ENCODE measurements around the gene TTLL13.
"Not testable (repeated sequence)": the region's sequence is repeated elsewhere in the genome, so short reads cannot be mapped to it uniquely, and the experiment has no call there.

TTLL13 gene

GRCh38 chr15:90240856-90241255, 8.5 kb upstream of the TTLL13 start:
- no peak for DNase-seq

- DNase-seq, result no peak
Measured at GRCh38 chr15:90241343-90242192, 7.8 kb upstream of the TTLL13 start.

- DNase-seq, result no peak
Measured at GRCh38 chr15:90243943-90244639, 5.3 kb upstream of the TTLL13 start.

- DNase-seq, result no peak
Measured at GRCh38 chr15:90248789-90249202, 560 bp upstream of the TTLL13 start.

- DNase-seq, result no peak
Measured at GRCh38 chr15:90257776-90258175, 8.4 kb downstream of the TTLL13 start.

- DNase-seq, result no peak
Measured at GRCh38 chr15:90259524-90259923, 10.2 kb downstream of the TTLL13 start.

- DNase-seq, result not testable (repeated sequence)
Measured at GRCh38 chr15:90260731-90261130, 11.4 kb downstream of the TTLL13 start.

- no peak for DNase-seq
Measured at GRCh38 chr15:90261811-90262210, 12.5 kb downstream of the TTLL13 start.

GRCh38 chr15:90262426-90262825, 13.1 kb downstream of the TTLL13 start:
- DNase-seq, result no peak

- DNase-seq, result peak; percentile 51
Measured at GRCh38 chr15:90264671-90265070, 15.3 kb downstream of the TTLL13 start.

GRCh38 chr15:90265271-90266060, 16.1 kb downstream of the TTLL13 start, which contains the start of gene NGRN:
NGRN (plus strand) TSS chr15:90265672; CDS start chr15:90265713, 41 bp downstream.
- DNase-seq, result peak; percentile 96

- no peak for DNase-seq
Measured at GRCh38 chr15:90266061-90266431, 16.7 kb downstream of the TTLL13 start.

- peak; percentile 56 for DNase-seq
Measured at GRCh38 chr15:90266485-90266884, 17.1 kb downstream of the TTLL13 start.

- no peak for DNase-seq
Measured at GRCh38 chr15:90268415-90268814, 19.1 kb downstream of the TTLL13 start.

- DNase-seq, result no peak
Measured at GRCh38 chr15:90270502-90271150, 21.3 kb downstream of the TTLL13 start.

GRCh38 chr15:90271459-90272166, 22.3 kb downstream of the TTLL13 start:
- DNase-seq, result no peak

- not testable (repeated sequence) for DNase-seq
Measured at GRCh38 chr15:90278467-90278866, 29.1 kb downstream of the TTLL13 start.

GRCh38 chr15:90280743-90281142, 31.4 kb downstream of the TTLL13 start:
- not testable (repeated sequence) for DNase-seq

- not testable (repeated sequence) for DNase-seq
Measured at GRCh38 chr15:90281637-90282036, 32.3 kb downstream of the TTLL13 start.

- DNase-seq, result peak; percentile 64
Measured at GRCh38 chr15:90286678-90287077, 37.3 kb downstream of the TTLL13 start.

GRCh38 chr15:90287101-90287500, 37.7 kb downstream of the TTLL13 start:
- DNase-seq, result no peak

GRCh38 chr15:90287946-90288345, 38.6 kb downstream of the TTLL13 start:
- DNase-seq, result no peak
